ENCODE data around the gene RNF186. TPM values are rescaled to one million over a fixed set of nuclear protein-coding genes. Genes with fewer than 3 reads are reported as not detected.

Gene RNF186
- polyA plus RNA-seq, 1 donor (not counting 4 experiments of a cell fraction or from before 2014, with no cell fraction given), result not detected

- H3K9me1 ChIP-seq (ENCODE audit: control insufficient read depth, extremely low read depth, insufficient read depth, low read length), result no peaks in the 10 kb centered on the region
- no peak overlapping the region for H3K9ac ChIP-seq (ENCODE audit: control insufficient read depth, extremely low read depth, insufficient read depth, low read length)
- H2AFZ ChIP-seq (ENCODE audit: control insufficient read depth, low read length), result no peak overlapping the region
- no peaks in the 10 kb centered on the region for H3K27me3 ChIP-seq (ENCODE audit: control insufficient read depth, extremely low read depth, insufficient read depth, low read length)
- no peak for TF ChIP-seq EZH2 (IDR thresholded peaks at IDR 0.05; ENCODE audit: low read length)
- H3K4me1 ChIP-seq (ENCODE audit: control insufficient read depth, extremely low read depth, insufficient read depth, low read length), result peaks cover 14% of the 10 kb centered on the region
- no peak overlapping the region for H3K4me3 ChIP-seq (ENCODE audit: control insufficient read depth in 2 of 3, extremely low read depth in 1 of 3, insufficient read depth in 2 of 3, low read depth in 1 of 3, low read length in 3 of 3)
- dilution Hi-C loops (cut with MboI; ENCODE audit: extremely low pct_ligation_motif_present, low sequenced_read_pairs), result no loop called here
- peak overlapping the region; percentile 31 for H3K4me2 ChIP-seq (ENCODE audit: control insufficient read depth, extremely low read depth, insufficient read depth, low read depth, low read length)
- peak; percentile 23 for FAIRE-seq
- H3K9me3 ChIP-seq (ENCODE audit: control insufficient read depth, low read depth, low read length), result no peaks in the 10 kb centered on the region
- no peaks in the 10 kb centered on the region for H3K36me3 ChIP-seq (ENCODE audit: control insufficient read depth in 2 of 2, extremely low read depth in 1 of 2, insufficient read depth in 2 of 2, low read length in 2 of 2)
- H3K79me2 ChIP-seq (ENCODE audit: control insufficient read depth, insufficient read depth, low read length), result no peaks in the 10 kb centered on the region
- H3K27ac ChIP-seq (ENCODE audit: control insufficient read depth, insufficient read depth, low read length), result no peak overlapping the region
- no peaks in the 10 kb centered on the region for H4K20me1 ChIP-seq (ENCODE audit: control insufficient read depth, extremely low read depth, insufficient read depth, low read length)
- DNase-seq (ENCODE audit: low read depth, low spot score), result no peak
Observed at GRCh38 chr1:19861034-19861433, 46.0 kb upstream of the RNF186 start.

- H3K4me3 ChIP-seq (ENCODE audit: control insufficient read depth in 2 of 3, extremely low read depth in 1 of 3, insufficient read depth in 2 of 3, low read depth in 1 of 3, low read length in 3 of 3), result no peak overlapping the region
- H3K27ac ChIP-seq (ENCODE audit: control insufficient read depth, insufficient read depth, low read length), result no peak overlapping the region
- peaks cover 14% of the 10 kb centered on the region for H3K4me1 ChIP-seq (ENCODE audit: control insufficient read depth, extremely low read depth, insufficient read depth, low read length)
- no peaks in the 10 kb centered on the region for H3K79me2 ChIP-seq (ENCODE audit: control insufficient read depth, insufficient read depth, low read length)
- dilution Hi-C loops (cut with MboI; ENCODE audit: extremely low pct_ligation_motif_present, low sequenced_read_pairs), result no loop called here
- H3K9me1 ChIP-seq (ENCODE audit: control insufficient read depth, extremely low read depth, insufficient read depth, low read length), result no peaks in the 10 kb centered on the region
- no peaks in the 10 kb centered on the region for H4K20me1 ChIP-seq (ENCODE audit: control insufficient read depth, extremely low read depth, insufficient read depth, low read length)
- H3K4me2 ChIP-seq (ENCODE audit: control insufficient read depth, extremely low read depth, insufficient read depth, low read depth, low read length), result no peak overlapping the region
- H2AFZ ChIP-seq (ENCODE audit: control insufficient read depth, low read length), result no peak overlapping the region
- TF ChIP-seq EZH2 (IDR thresholded peaks at IDR 0.05; ENCODE audit: low read length), result no peak
- no peak for TF ChIP-seq CTCF (optimal IDR thresholded peaks at IDR 0.05 in 1 of 3, IDR thresholded peaks at IDR 0.05 in 1 of 3, conservative IDR thresholded peaks at IDR 0.05 in 1 of 3; ENCODE audit: extremely low read depth in 1 of 3, insufficient read depth in 2 of 3, low read length in 3 of 3)
- no peak for DNase-seq (ENCODE audit: low read depth, low spot score)
- no peak overlapping the region for H3K9ac ChIP-seq (ENCODE audit: control insufficient read depth, extremely low read depth, insufficient read depth, low read length)
- H3K36me3 ChIP-seq (ENCODE audit: control insufficient read depth in 2 of 2, extremely low read depth in 1 of 2, insufficient read depth in 2 of 2, low read length in 2 of 2), result no peaks in the 10 kb centered on the region
- H3K27me3 ChIP-seq (ENCODE audit: control insufficient read depth, extremely low read depth, insufficient read depth, low read length), result no peaks in the 10 kb centered on the region
- no peaks in the 10 kb centered on the region for H3K9me3 ChIP-seq (ENCODE audit: control insufficient read depth, low read depth, low read length)
- no peak for FAIRE-seq
Observed at GRCh38 chr1:19860418-19860817, 45.3 kb upstream of the RNF186 start.

GRCh38 chr1:19859876-19860275 lies 44.8 kb upstream of the RNF186 start:
- FAIRE-seq (no peak), DNase-seq (ENCODE audit: low read depth, low spot score) (no peak)
- Histone ChIP-seq H3K4me3 (ENCODE audit: control insufficient read depth in 2 of 3, extremely low read depth in 1 of 3, insufficient read depth in 2 of 3, low read depth in 1 of 3, low read length in 3 of 3) (no peak overlapping the region), H2AFZ (ENCODE audit: control insufficient read depth, low read length) (no peak overlapping the region), H3K9me3 (ENCODE audit: control insufficient read depth, low read depth, low read length) (no peaks in the 10 kb centered on the region), H3K36me3 (ENCODE audit: control insufficient read depth in 2 of 2, extremely low read depth in 1 of 2, insufficient read depth in 2 of 2, low read length in 2 of 2) (no peaks in the 10 kb centered on the region), H3K4me2 (ENCODE audit: control insufficient read depth, extremely low read depth, insufficient read depth, low read depth, low read length) (no peak overlapping the region), H3K27me3 (ENCODE audit: control insufficient read depth, extremely low read depth, insufficient read depth, low read length) (no peaks in the 10 kb centered on the region), H3K79me2 (ENCODE audit: control insufficient read depth, insufficient read depth, low read length) (no peaks in the 10 kb centered on the region), H3K4me1 (ENCODE audit: control insufficient read depth, extremely low read depth, insufficient read depth, low read length) (peaks cover 14% of the 10 kb centered on the region), H3K9me1 (ENCODE audit: control insufficient read depth, extremely low read depth, insufficient read depth, low read length) (no peaks in the 10 kb centered on the region), H3K27ac (ENCODE audit: control insufficient read depth, insufficient read depth, low read length) (no peak overlapping the region), H4K20me1 (ENCODE audit: control insufficient read depth, extremely low read depth, insufficient read depth, low read length) (no peaks in the 10 kb centered on the region), H3K9ac (ENCODE audit: control insufficient read depth, extremely low read depth, insufficient read depth, low read length) (no peak overlapping the region)
- dilution Hi-C loops (cut with MboI; ENCODE audit: extremely low pct_ligation_motif_present, low sequenced_read_pairs), result no loop called here
- no peak for TF ChIP-seq EZH2 (IDR thresholded peaks at IDR 0.05; ENCODE audit: low read length)
- no peak for TF ChIP-seq CTCF (optimal IDR thresholded peaks at IDR 0.05 in 1 of 3, IDR thresholded peaks at IDR 0.05 in 1 of 3, conservative IDR thresholded peaks at IDR 0.05 in 1 of 3; ENCODE audit: extremely low read depth in 1 of 3, insufficient read depth in 2 of 3, low read length in 3 of 3)
